Measurements from ENCODE around the gene CSNK1A1. TPM values are rescaled to one million over a fixed set of nuclear protein-coding genes. Genes with fewer than 3 reads are reported as not detected.
"Not testable (repeated sequence)": the region's sequence is repeated elsewhere in the genome, so short reads cannot be mapped to it uniquely, and the experiment has no call there.

The CSNK1A1 gene
- 64.7 TPM for polyA plus RNA-seq (2012; ENCODE audit: low read depth, missing spikeins)

GRCh38 chr5:149551227-149552037 is at the start of gene CSNK1A1:
CSNK1A1 (minus strand) TSS chr5:149551439; CDS start chr5:149550964, 475 bp downstream.
- peak; percentile 95 for DNase-seq (ENCODE audit: insufficient read length, low spot score)
- peak; percentile 74 for TF ChIP-seq TAF1 (IDR thresholded peaks at IDR 0.05; ENCODE audit: low read depth, low read length)
- TF ChIP-seq SPI1 (IDR thresholded peaks at IDR 0.05; ENCODE audit: low read depth, low read length): peak; percentile 53; the same call in 1 of the 2 replicates
- peak; percentile 84 for TF ChIP-seq POLR2AphosphoS5 (IDR thresholded peaks at IDR 0.05; ENCODE audit: low read depth, low read length)
- peak; percentile 88 for TF ChIP-seq POLR2A (IDR thresholded peaks at IDR 0.05; ENCODE audit: low read depth, low read length)
- peak; percentile 30 for TF ChIP-seq PAX5 (IDR thresholded peaks at IDR 0.05; ENCODE audit: insufficient read depth, low read length, severe bottlenecking)
- TF ChIP-seq POU2F2 (IDR thresholded peaks at IDR 0.05; ENCODE audit: low read depth, low read length): no peak; the same call in 1 of the 2 replicates
- peak; percentile 99 for FAIRE-seq

- DNase-seq (ENCODE audit: insufficient read length, low spot score) (no peak), FAIRE-seq (no peak)
- no peak for TF ChIP-seq PAX5 (IDR thresholded peaks at IDR 0.05; ENCODE audit: insufficient read depth, low read length, severe bottlenecking)
- no peak for TF ChIP-seq POLR2A (IDR thresholded peaks at IDR 0.05; ENCODE audit: low read depth, low read length)
- TF ChIP-seq TAF1 (IDR thresholded peaks at IDR 0.05; ENCODE audit: low read depth, low read length): no peak
- no peak for TF ChIP-seq POU2F2 (IDR thresholded peaks at IDR 0.05; ENCODE audit: low read depth, low read length)
- no peak for TF ChIP-seq POLR2AphosphoS5 (IDR thresholded peaks at IDR 0.05; ENCODE audit: low read depth, low read length)
- TF ChIP-seq SPI1 (IDR thresholded peaks at IDR 0.05; ENCODE audit: low read depth, low read length): no peak
Measured at GRCh38 chr5:149600932-149601331, 49.7 kb upstream of the CSNK1A1 start.

GRCh38 chr5:149599375-149599774 is 48.1 kb upstream of the CSNK1A1 start:
- DNase-seq (ENCODE audit: insufficient read length, low spot score) (no peak), FAIRE-seq (no peak)
- TF ChIP-seq POLR2A (IDR thresholded peaks at IDR 0.05; ENCODE audit: low read depth, low read length): no peak
- no peak for TF ChIP-seq TAF1 (IDR thresholded peaks at IDR 0.05; ENCODE audit: low read depth, low read length)
- TF ChIP-seq POU2F2 (IDR thresholded peaks at IDR 0.05; ENCODE audit: low read depth, low read length): no peak
- TF ChIP-seq SPI1 (IDR thresholded peaks at IDR 0.05; ENCODE audit: low read depth, low read length): no peak
- no peak for TF ChIP-seq POLR2AphosphoS5 (IDR thresholded peaks at IDR 0.05; ENCODE audit: low read depth, low read length)
- no peak for TF ChIP-seq PAX5 (IDR thresholded peaks at IDR 0.05; ENCODE audit: insufficient read depth, low read length, severe bottlenecking)

GRCh38 chr5:149598966-149599365 is 47.7 kb upstream of the CSNK1A1 start:
- TF ChIP-seq POU2F2 (IDR thresholded peaks at IDR 0.05; ENCODE audit: low read depth, low read length) (no peak), PAX5 (IDR thresholded peaks at IDR 0.05; ENCODE audit: insufficient read depth, low read length, severe bottlenecking) (no peak), POLR2A (IDR thresholded peaks at IDR 0.05; ENCODE audit: low read depth, low read length) (no peak), TAF1 (IDR thresholded peaks at IDR 0.05; ENCODE audit: low read depth, low read length) (no peak), SPI1 (IDR thresholded peaks at IDR 0.05; ENCODE audit: low read depth, low read length) (no peak), POLR2AphosphoS5 (IDR thresholded peaks at IDR 0.05; ENCODE audit: low read depth, low read length) (no peak)
- no peak for FAIRE-seq
- no peak for DNase-seq (ENCODE audit: insufficient read length, low spot score)

GRCh38 chr5:149598234-149598633 is 47.0 kb upstream of the CSNK1A1 start:
- not testable (repeated sequence) for FAIRE-seq; DNase-seq (ENCODE audit: insufficient read length, low spot score)

GRCh38 chr5:149597618-149598017 is 46.4 kb upstream of the CSNK1A1 start:
- TF ChIP-seq PAX5 (IDR thresholded peaks at IDR 0.05; ENCODE audit: insufficient read depth, low read length, severe bottlenecking) (no peak), POLR2AphosphoS5 (IDR thresholded peaks at IDR 0.05; ENCODE audit: low read depth, low read length) (no peak), SPI1 (IDR thresholded peaks at IDR 0.05; ENCODE audit: low read depth, low read length) (no peak), TAF1 (IDR thresholded peaks at IDR 0.05; ENCODE audit: low read depth, low read length) (no peak), POLR2A (IDR thresholded peaks at IDR 0.05; ENCODE audit: low read depth, low read length) (no peak), POU2F2 (IDR thresholded peaks at IDR 0.05; ENCODE audit: low read depth, low read length) (no peak)
- no peak for FAIRE-seq
- DNase-seq (ENCODE audit: insufficient read length, low spot score): no peak

- DNase-seq (ENCODE audit: insufficient read length, low spot score) (no peak), FAIRE-seq (no peak)
- TF ChIP-seq TAF1 (IDR thresholded peaks at IDR 0.05; ENCODE audit: low read depth, low read length) (no peak), PAX5 (IDR thresholded peaks at IDR 0.05; ENCODE audit: insufficient read depth, low read length, severe bottlenecking) (no peak), POLR2AphosphoS5 (IDR thresholded peaks at IDR 0.05; ENCODE audit: low read depth, low read length) (no peak), SPI1 (IDR thresholded peaks at IDR 0.05; ENCODE audit: low read depth, low read length) (no peak), POU2F2 (IDR thresholded peaks at IDR 0.05; ENCODE audit: low read depth, low read length) (no peak), POLR2A (IDR thresholded peaks at IDR 0.05; ENCODE audit: low read depth, low read length) (no peak)
Measured at GRCh38 chr5:149596712-149597111, 45.5 kb upstream of the CSNK1A1 start.

GRCh38 chr5:149595105-149595504 is 43.9 kb upstream of the CSNK1A1 start:
- peak; percentile 59 for FAIRE-seq
- not testable (repeated sequence) for DNase-seq (ENCODE audit: insufficient read length, low spot score)

GRCh38 chr5:149594206-149594895 is 43.1 kb upstream of the CSNK1A1 start:
- DNase-seq (ENCODE audit: insufficient read length, low spot score) (no peak), FAIRE-seq (no peak)

More at GRCh38 chr5:149594206-149594895, 43.1 kb upstream of the CSNK1A1 start:
- TF ChIP-seq POLR2A (IDR thresholded peaks at IDR 0.05; ENCODE audit: low read depth, low read length): no peak
- no peak for TF ChIP-seq POLR2AphosphoS5 (IDR thresholded peaks at IDR 0.05; ENCODE audit: low read depth, low read length)
- no peak for TF ChIP-seq POU2F2 (IDR thresholded peaks at IDR 0.05; ENCODE audit: low read depth, low read length)
- no peak for TF ChIP-seq TAF1 (IDR thresholded peaks at IDR 0.05; ENCODE audit: low read depth, low read length)
- TF ChIP-seq PAX5 (IDR thresholded peaks at IDR 0.05; ENCODE audit: insufficient read depth, low read length, severe bottlenecking): no peak
- no peak for TF ChIP-seq SPI1 (IDR thresholded peaks at IDR 0.05; ENCODE audit: low read depth, low read length)

Measured in GM12891 (cell line).